ENCODE results near the gene BICD1.

Gene BICD1

DNA sequence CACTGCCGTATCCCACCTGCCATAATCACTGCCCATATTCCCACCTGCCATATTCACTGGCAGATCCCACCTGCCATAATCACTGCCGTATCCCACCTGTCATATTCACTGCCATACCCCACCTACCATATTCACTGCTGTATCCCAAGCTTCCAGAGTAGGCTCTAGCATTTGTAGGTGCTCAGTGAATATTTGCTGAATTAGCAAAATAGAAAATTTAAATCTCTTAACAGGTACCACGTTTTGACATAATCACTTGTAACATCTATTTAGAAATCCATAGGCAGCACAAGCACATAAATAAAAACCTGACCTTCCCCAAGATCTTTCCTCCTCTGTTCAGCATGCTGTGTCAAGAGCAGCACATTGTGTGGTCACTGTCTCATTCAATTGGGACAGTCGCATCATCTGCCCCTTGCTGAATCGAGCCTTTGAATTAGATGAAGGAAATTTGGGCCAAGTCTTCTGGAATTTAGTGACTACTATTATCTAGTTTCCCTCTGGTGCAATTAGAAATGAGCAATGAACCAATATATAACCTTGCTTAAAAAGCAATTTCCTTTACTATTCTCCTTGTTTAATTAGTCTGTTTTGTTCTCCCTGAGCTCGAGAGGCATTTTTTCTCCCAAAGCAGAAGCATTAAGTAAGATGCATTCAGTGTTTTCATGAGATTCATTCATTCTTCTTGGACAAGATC is 147.8 kb downstream of the BICD1 start:
- TF ChIP-seq, protein P1, sequence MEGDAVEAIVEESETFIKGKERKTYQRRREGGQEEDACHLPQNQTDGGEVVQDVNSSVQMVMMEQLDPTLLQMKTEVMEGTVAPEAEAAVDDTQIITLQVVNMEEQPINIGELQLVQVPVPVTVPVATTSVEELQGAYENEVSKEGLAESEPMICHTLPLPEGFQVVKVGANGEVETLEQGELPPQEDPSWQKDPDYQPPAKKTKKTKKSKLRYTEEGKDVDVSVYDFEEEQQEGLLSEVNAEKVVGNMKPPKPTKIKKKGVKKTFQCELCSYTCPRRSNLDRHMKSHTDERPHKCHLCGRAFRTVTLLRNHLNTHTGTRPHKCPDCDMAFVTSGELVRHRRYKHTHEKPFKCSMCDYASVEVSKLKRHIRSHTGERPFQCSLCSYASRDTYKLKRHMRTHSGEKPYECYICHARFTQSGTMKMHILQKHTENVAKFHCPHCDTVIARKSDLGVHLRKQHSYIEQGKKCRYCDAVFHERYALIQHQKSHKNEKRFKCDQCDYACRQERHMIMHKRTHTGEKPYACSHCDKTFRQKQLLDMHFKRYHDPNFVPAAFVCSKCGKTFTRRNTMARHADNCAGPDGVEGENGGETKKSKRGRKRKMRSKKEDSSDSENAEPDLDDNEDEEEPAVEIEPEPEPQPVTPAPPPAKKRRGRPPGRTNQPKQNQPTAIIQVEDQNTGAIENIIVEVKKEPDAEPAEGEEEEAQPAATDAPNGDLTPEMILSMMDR (IDR thresholded peaks at IDR 0.05; ENCODE audit: low read depth, low read length), result no peak

DNA sequence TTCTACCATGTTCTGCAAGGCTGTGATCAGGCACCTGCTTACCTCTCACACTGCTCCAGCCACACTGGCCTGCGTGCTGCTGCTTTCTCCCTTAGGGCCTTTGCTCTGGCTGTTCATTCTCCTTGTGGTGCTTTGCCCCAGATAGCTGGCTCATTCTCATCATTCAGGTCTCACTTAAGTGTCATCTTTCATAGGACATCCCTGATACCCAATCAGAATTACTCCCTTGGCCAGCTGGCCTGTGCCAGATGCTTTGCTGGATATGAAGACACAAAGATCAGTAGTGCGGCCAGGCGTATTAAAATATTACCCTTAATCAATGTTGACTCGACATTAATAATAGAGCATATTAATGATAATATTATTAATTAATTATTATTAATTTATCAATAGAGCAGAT is 148.9 kb downstream of the BICD1 start:
- TF ChIP-seq, protein P1 (IDR thresholded peaks at IDR 0.05; ENCODE audit: low read depth, low read length), result no peak
- DNase-seq (ENCODE audit: extremely low read depth, low read depth), result no peak

More for the DNA sequence above, 147.8 kb downstream of the BICD1 start:
- DNase-seq (ENCODE audit: extremely low read depth, low read depth), result no peak

DNA sequence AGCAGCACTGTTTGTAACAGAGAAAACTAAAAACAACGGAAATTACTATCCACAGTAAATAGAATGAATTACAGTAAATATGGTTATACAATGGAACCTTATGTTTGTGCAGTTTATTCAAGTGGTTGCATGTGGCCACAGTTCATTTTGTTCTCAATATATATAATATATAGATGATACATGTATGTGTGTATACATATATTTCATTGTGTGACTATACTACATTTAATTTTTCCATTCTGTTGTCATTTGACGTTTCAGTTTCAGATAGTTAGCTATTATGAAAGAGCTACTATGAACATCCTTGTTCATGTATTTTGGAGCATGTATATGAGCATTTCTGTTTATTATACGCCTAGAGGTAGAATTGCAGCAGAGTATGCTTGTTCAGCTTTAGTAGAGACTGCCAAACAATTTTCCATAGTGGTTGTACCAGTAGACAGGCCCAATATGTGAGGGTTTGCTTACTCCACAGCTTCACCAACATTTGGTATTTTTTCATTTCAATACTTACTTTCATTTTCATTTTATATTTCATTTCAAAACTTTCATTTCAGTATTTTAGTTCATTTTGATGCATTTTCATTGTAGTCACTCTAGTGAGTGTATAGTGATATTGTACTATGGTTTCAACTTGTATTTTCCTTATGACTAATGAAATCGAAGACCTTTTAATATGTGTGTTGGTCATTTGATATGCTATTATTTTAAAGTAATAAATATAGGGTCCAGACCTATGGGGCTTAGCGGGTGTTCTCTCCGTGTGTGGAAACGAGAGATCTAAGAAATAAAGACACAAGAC is 151.2 kb downstream of the BICD1 start:
- TF ChIP-seq, protein P1 (IDR thresholded peaks at IDR 0.05; ENCODE audit: low read depth, low read length), result no peak
- DNase-seq (ENCODE audit: extremely low read depth, low read depth), result no peak

- TF ChIP-seq, protein P1 (IDR thresholded peaks at IDR 0.05; ENCODE audit: low read depth, low read length), result no peak
- DNase-seq (ENCODE audit: extremely low read depth, low read depth), result no peak
Measured at GRCh38 chr12:32260696-32261095, 154.0 kb downstream of the BICD1 start.

GRCh38 chr12:32261638-32262037 is 155.0 kb downstream of the BICD1 start:
- TF ChIP-seq, protein P1 (IDR thresholded peaks at IDR 0.05; ENCODE audit: low read depth, low read length), result no peak
- DNase-seq (ENCODE audit: extremely low read depth, low read depth), result no peak

DNA sequence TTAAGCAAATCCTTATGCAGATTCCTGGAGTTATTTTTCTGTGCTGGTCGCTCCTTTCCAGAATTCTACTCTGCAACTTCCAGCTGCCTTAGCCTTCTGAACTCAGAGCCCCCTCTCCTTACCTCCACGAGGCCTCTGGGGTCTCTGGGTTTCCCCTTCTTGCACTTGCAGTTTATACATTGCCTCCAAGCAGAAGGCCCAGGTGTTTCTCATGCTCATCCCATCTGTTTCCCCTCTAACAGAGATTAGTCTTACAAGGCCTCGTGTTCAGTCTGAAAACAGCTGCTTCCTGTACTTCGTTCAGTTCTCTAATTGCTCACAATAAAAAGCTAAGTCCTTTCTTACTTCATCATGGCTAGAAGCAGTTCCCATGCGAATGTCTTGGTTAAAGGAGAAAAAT is 158.3 kb downstream of the BICD1 start:
- peak; percentile 23 for DNase-seq (ENCODE audit: extremely low read depth, low read depth)

More for the DNA sequence above, 158.3 kb downstream of the BICD1 start:
- TF ChIP-seq, protein P1 (IDR thresholded peaks at IDR 0.05; ENCODE audit: low read depth, low read length), result no peak

Measured in AG09319 (cell line).